ENCODE measurements around the gene NRG2.

GRCh38 chr5:139896718-139897117 is 146.4 kb downstream of the NRG2 start:
- TF ChIP-seq EZH2 (IDR thresholded peaks at IDR 0.05; ENCODE audit: insufficient read depth, poor library complexity, severe bottlenecking) (no peak), EZH2phosphoT487 (IDR thresholded peaks at IDR 0.05; ENCODE audit: insufficient read depth, low read depth) (no peak)
